HCT116 (cell line): Measurements from ENCODE around the gene JAG1. TPM values are rescaled to one million over a fixed set of nuclear protein-coding genes. Genes with fewer than 3 reads are reported as not detected.

ENCODE experiments used
- ATAC-seq: fragments of 200-7000 bp; cut with Tn5 transposase; 2 replicates; pipeline ENCODE4 v1.9.1; 2020; ENCODE audit warnings: mild to moderate bottlenecking, moderate library complexity
- BruUV-seq: library from RNA; stranded (reverse); fragments of 400-500 nt; replicated peaks from 2 replicates; lab custom pipeline; 2021; lab: Mats Ljungman, UMichigan
- CTCF ChIA-PET: fragments of 300-600 bp; sonication (Branson Sonifier 250); formaldehyde crosslinking; loops from one replicate; lab custom pipeline; 2021; ENCODE audit warnings: antibody characterized with exemption; lab: Charles Lee
- POLR2A ChIA-PET: fragments of 300-600, 350-600 bp; sonication (Branson Sonifier 250); formaldehyde crosslinking; loops from one replicate; lab custom pipeline; 2021; ENCODE audit warnings: antibody characterized with exemption; lab: Charles Lee
- RAD21 ChIA-PET, 2 experiments: fragments of 300-600 bp; sonication (Branson Sonifier 250); formaldehyde crosslinking; loops; one replicate each; lab custom pipeline; 2023; ENCODE audit warnings: low total read pairs in 2 of 2; ENCODE audit not compliant: uncharacterized antibody in 2 of 2, unreplicated experiment in 2 of 2, low non-redundant PET in 1 of 2; lab: Charles Lee
- DNase-seq: peaks from one replicate; pipeline ENCODE4 v3.0.0-alpha.2; 2010; ENCODE audit warnings: low read depth, low spot score
- H2AFZ ChIP-seq: fragments of 200-600 bp; shearing (Covaris generic), sonication (generic); 2 replicates; pipeline ENCODE4 v1.6.1; 2017; ENCODE audit warnings: low read depth, mixed run types, mixed read lengths, antibody characterized with exemption, low read length; ENCODE audit not compliant: poor library complexity, severe bottlenecking
- H3K27ac ChIP-seq: 2 replicates; pipeline ENCODE4 v1.5.1; 2012; ENCODE audit warnings: low read depth, low read length
- H3K27me3 ChIP-seq: fragments of 200-600 bp; sonication (generic); 2 replicates; pipeline ENCODE4 v1.6.1; 2016; ENCODE audit warnings: mixed run types, low read length, mixed read lengths; ENCODE audit not compliant: insufficient read depth
- H3K36me3 ChIP-seq, 2 experiments: fragments of 200-500 bp in 1 of 2; fragments of 200-600 bp in 1 of 2; sonication (Bioruptor generic) in 1 of 2; sonication (generic) in 1 of 2; 2 replicates each; pipeline versions ENCODE4 v1.5.1 to v1.6.1; 2014 to 2016; ENCODE audit warnings: low read length in 2 of 2, inconsistent platforms in 1 of 2, mixed read lengths in 1 of 2, mixed run types in 1 of 2; ENCODE audit not compliant: insufficient read depth in 2 of 2, control insufficient read depth in 1 of 2
- H3K4me1 ChIP-seq, 2 experiments: fragments of 200-600 bp in 1 of 2; sonication (generic) in 1 of 2; 2 replicates each; pipeline versions ENCODE4 v1.5.1 to v1.6.1; 2012 to 2017; ENCODE audit warnings: low read length in 2 of 2, inconsistent platforms in 1 of 2, mild to moderate bottlenecking in 1 of 2, mixed read lengths in 1 of 2, mixed run types in 1 of 2, moderate library complexity in 1 of 2; ENCODE audit not compliant: insufficient read depth in 2 of 2, control insufficient read depth in 1 of 2
- H3K4me2 ChIP-seq: fragments of 200-600 bp; sonication (generic); 2 replicates; pipeline ENCODE4 v1.6.1; 2017; ENCODE audit warnings: mixed run types, low read length, mixed read lengths
- H3K4me3 ChIP-seq, 2 experiments: fragments of 200-600 bp in 1 of 2; sonication (generic) in 1 of 2; replicated peaks in 1 of 2; 2 replicates each; pipeline ENCODE4 v1.5.1; 2011 to 2016; ENCODE audit warnings: low read length in 2 of 2, control low read depth in 1 of 2, low read depth in 1 of 2, mild to moderate bottlenecking in 1 of 2, mixed read lengths in 1 of 2, mixed run types in 1 of 2
- H3K79me2 ChIP-seq: fragments of 200-600 bp; sonication (generic); 2 replicates; pipeline ENCODE4 v1.6.1; 2017; ENCODE audit warnings: mild to moderate bottlenecking, mixed run types, low read length, moderate library complexity, mixed read lengths; ENCODE audit not compliant: insufficient read depth
- H3K9ac ChIP-seq: fragments of 200-600 bp; sonication (generic); 2 replicates; pipeline ENCODE4 v1.6.1; 2016; ENCODE audit warnings: low read length, mixed read lengths
- H3K9me2 ChIP-seq: fragments of 200-600 bp; sonication (generic), shearing (Covaris generic); 2 replicates; pipeline ENCODE4 v1.6.1; 2017; ENCODE audit warnings: mixed run types, mild to moderate bottlenecking, moderate library complexity; ENCODE audit not compliant: insufficient read depth
- H3K9me3 ChIP-seq, 2 experiments: fragments of 200-500 bp in 1 of 2; fragments of 200-600 bp in 1 of 2; sonication (Bioruptor generic) in 1 of 2; sonication (generic) in 1 of 2; 2 replicates each; pipeline ENCODE4 v1.6.1; 2014 to 2017; ENCODE audit warnings: low read length in 2 of 2, mixed read lengths in 2 of 2, inconsistent platforms in 1 of 2, low read depth in 1 of 2, mild to moderate bottlenecking in 1 of 2, mixed run types in 1 of 2, moderate library complexity in 1 of 2; ENCODE audit not compliant: control insufficient read depth in 1 of 2, insufficient read depth in 1 of 2
- H4K20me1 ChIP-seq: fragments of 200-600 bp; sonication (generic), shearing (Covaris generic); 2 replicates; pipeline ENCODE4 v1.6.1; 2017; ENCODE audit warnings: mixed run types, mild to moderate bottlenecking, moderate library complexity; ENCODE audit not compliant: insufficient read depth
- CBX3 ChIP-seq: IDR thresholded peaks from 2 replicates; pipeline ENCODE4 v1.6.1; 2012; ENCODE audit warnings: low read depth
- CTCF ChIP-seq, 3 experiments: fragments of 200-600 bp in 1 of 3; sonication (generic) in 1 of 3; IDR thresholded peaks in 2 of 3; conservative IDR thresholded peaks in 1 of 3; 2 replicates each; pipeline ENCODE4 v1.5.1; 2012 to 2017; ENCODE audit warnings: low read depth in 2 of 3, low read length in 2 of 3, antibody characterized with exemption in 1 of 3, borderline replicate concordance in 1 of 3, control low read depth in 1 of 3, mild to moderate bottlenecking in 1 of 3, mixed read lengths in 1 of 3, mixed run types in 1 of 3, moderate library complexity in 1 of 3; ENCODE audit not compliant: insufficient read depth in 1 of 3
- EZH2 ChIP-seq: fragments of 200-600 bp; sonication (generic); IDR thresholded peaks from 2 replicates; pipeline ENCODE4 v1.6.1; 2017; ENCODE audit warnings: antibody characterized with exemption, mixed run types
- EZH2phosphoT487 ChIP-seq: fragments of 200-600 bp; IDR thresholded peaks from 2 replicates; pipeline ENCODE4 v1.6.1; 2018; ENCODE audit warnings: antibody characterized with exemption, borderline replicate concordance
- FOSL1 ChIP-seq: IDR thresholded peaks from 2 replicates; pipeline ENCODE4 v1.6.1; 2012; ENCODE audit warnings: low read depth
- JUND ChIP-seq: IDR thresholded peaks from 2 replicates; pipeline ENCODE4 v1.6.1; 2012
- MAX ChIP-seq: IDR thresholded peaks from 2 replicates; pipeline ENCODE4 v1.6.1; 2012
- POLR2AphosphoS5 ChIP-seq: IDR thresholded peaks from 2 replicates; pipeline ENCODE4 v1.6.1; 2011; ENCODE audit warnings: mild to moderate bottlenecking, low read depth, low read length, moderate library complexity
- RAD21 ChIP-seq: IDR thresholded peaks from 2 replicates; pipeline ENCODE4 v1.6.1; 2012; ENCODE audit warnings: low read depth, mild to moderate bottlenecking
- REST ChIP-seq: IDR thresholded peaks from 2 replicates; pipeline ENCODE4 v1.6.1; 2012; ENCODE audit warnings: low read depth
- SIN3A ChIP-seq: IDR thresholded peaks from 2 replicates; pipeline ENCODE4 v1.6.1; 2012; ENCODE audit warnings: low read depth
- SRF ChIP-seq: IDR thresholded peaks from 2 replicates; pipeline ENCODE4 v1.6.1; 2012; ENCODE audit warnings: low read depth
- TCF7L2 ChIP-seq: IDR thresholded peaks from 2 replicates; pipeline ENCODE4 v1.7.0; 2011; ENCODE audit warnings: borderline replicate concordance, inconsistent platforms; ENCODE audit not compliant: insufficient read depth, insufficient read length; ENCODE audit errors: extremely low read depth
- YY1 ChIP-seq: IDR thresholded peaks from 2 replicates; pipeline ENCODE4 v1.6.1; 2011; ENCODE audit warnings: low read length, low read depth, moderate library complexity, mild to moderate bottlenecking; ENCODE audit not compliant: insufficient replicate concordance; ENCODE audit errors: extremely low read depth
- ZNF274 ChIP-seq: fragments of 200-500 bp; sonication (Bioruptor generic); IDR thresholded peaks from 2 replicates; pipeline ENCODE4 v1.6.1; 2014; ENCODE audit warnings: mild to moderate bottlenecking, low read depth, low read length, inconsistent platforms
- intact Hi-C: fragments of 100-400 bp; cut with micrococcal nuclease; formaldehyde crosslinking; loops from 2 replicates; pipeline ENCODE4 v1.10.0; 2022
- total RNA-seq: library from RNA; stranded (reverse); gene quantifications from one replicate; pipeline ENCODE4 v1.2.1, GENCODE V29; 2021; ENCODE audit not compliant: unreplicated experiment
- TF ChIP-seq, protein P1 (sequence below): IDR thresholded peaks from 2 replicates; pipeline ENCODE4 v1.6.1; 2011; ENCODE audit warnings: mild to moderate bottlenecking, low read length, moderate library complexity; ENCODE audit not compliant: insufficient replicate concordance; ENCODE audit errors: extremely low read depth
- TF ChIP-seq, protein P2 (sequence below): IDR thresholded peaks from 2 replicates; pipeline ENCODE4 v1.6.1; 2012

JAG1 gene
- total RNA-seq, 1 experiment from 2014 or later: 31.9 TPM

- no peak for TF ChIP-seq JUND
- TF ChIP-seq RAD21: no peak
- TF ChIP-seq, all 23 proteins: peak for 0
Observed at GRCh38 chr20:10689385-10689784, 15.6 kb upstream of the JAG1 start (continued).

DNA sequence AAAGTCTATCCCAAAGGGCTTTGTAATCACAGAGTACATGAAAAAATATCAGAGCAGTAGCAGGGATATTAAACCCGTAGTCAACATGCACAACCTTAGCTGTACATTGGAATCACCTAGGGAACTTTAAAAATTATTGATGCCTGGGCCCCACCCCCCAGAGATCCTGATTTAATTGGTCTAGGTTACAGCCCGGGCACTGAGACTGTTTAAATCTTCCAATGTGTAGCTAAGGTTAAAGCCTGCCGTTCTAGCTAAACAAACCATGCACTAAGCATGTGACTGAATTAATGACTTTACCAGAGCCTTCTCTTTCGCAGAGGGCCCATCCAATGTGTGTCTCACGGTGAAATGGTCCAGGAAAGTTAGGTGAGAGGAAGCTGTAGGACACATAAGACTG lies 14.1 kb upstream of the JAG1 start:
- Histone ChIP-seq H3K79me2 (no peaks in the 10 kb centered on the region), H3K4me3 (no peak overlapping the region), H3K4me1 (no peaks in the 10 kb centered on the region), H3K27me3 (no peaks in the 10 kb centered on the region), H3K27ac (no peak overlapping the region), H3K9me3 (no peaks in the 10 kb centered on the region), H3K9me2 (no peaks in the 10 kb centered on the region), H2AFZ (no peak overlapping the region), H3K4me2 (no peak overlapping the region), H4K20me1 (no peaks in the 10 kb centered on the region), H3K36me3 (no peaks in the 10 kb centered on the region), H3K9ac (no peak overlapping the region)
- no peak for TF ChIP-seq ZNF274
- no peak for TF ChIP-seq EZH2
- no peak for TF ChIP-seq FOSL1
- TF ChIP-seq, protein P1, sequence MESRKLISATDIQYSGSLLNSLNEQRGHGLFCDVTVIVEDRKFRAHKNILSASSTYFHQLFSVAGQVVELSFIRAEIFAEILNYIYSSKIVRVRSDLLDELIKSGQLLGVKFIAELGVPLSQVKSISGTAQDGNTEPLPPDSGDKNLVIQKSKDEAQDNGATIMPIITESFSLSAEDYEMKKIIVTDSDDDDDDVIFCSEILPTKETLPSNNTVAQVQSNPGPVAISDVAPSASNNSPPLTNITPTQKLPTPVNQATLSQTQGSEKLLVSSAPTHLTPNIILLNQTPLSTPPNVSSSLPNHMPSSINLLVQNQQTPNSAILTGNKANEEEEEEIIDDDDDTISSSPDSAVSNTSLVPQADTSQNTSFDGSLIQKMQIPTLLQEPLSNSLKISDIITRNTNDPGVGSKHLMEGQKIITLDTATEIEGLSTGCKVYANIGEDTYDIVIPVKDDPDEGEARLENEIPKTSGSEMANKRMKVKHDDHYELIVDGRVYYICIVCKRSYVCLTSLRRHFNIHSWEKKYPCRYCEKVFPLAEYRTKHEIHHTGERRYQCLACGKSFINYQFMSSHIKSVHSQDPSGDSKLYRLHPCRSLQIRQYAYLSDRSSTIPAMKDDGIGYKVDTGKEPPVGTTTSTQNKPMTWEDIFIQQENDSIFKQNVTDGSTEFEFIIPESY: no peak
- no peak for TF ChIP-seq REST
- no peak for TF ChIP-seq EZH2phosphoT487
- TF ChIP-seq, protein P2, sequence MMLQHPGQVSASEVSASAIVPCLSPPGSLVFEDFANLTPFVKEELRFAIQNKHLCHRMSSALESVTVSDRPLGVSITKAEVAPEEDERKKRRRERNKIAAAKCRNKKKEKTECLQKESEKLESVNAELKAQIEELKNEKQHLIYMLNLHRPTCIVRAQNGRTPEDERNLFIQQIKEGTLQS: no peak
- no peak for TF ChIP-seq TCF7L2
- no peak for TF ChIP-seq CTCF (IDR thresholded peaks at IDR 0.05 in 2 of 3, conservative IDR thresholded peaks at IDR 0.05 in 1 of 3; ENCODE audit: borderline replicate concordance in 1 of 3, insufficient read depth in 1 of 3, low read depth in 2 of 3, low read length in 2 of 3)
- no peak for TF ChIP-seq POLR2AphosphoS5
- no peak for TF ChIP-seq SIN3A
- TF ChIP-seq CBX3: no peak
- TF ChIP-seq JUND: no peak
- TF ChIP-seq YY1: no peak
- TF ChIP-seq MAX: no peak
- no peak for TF ChIP-seq SRF
- BruUV-seq: no TSS peak
- DNase-seq (no peak), ATAC-seq (no peak)
- ChIA-PET RAD21 (no interaction called here), CTCF (no interaction called here), POLR2A (no interaction called here)
- intact Hi-C loops: no loop called here
